ENCODE data around the gene GNAO1.

- no peak for TF ChIP-seq CTCF (IDR thresholded peaks at IDR 0.05)
- TF ChIP-seq EZH2 (IDR thresholded peaks at IDR 0.05; ENCODE audit: borderline replicate concordance, insufficient read depth, low read depth, low read length, poor library complexity, severe bottlenecking), result no peak
Measured at GRCh38 chr16:56181401-56181800, 9.9 kb upstream of the GNAO1 start.

Data from B cell (primary cell).